Measurements from ENCODE around the gene FTCDNL1.

FTCDNL1 gene

DNA sequence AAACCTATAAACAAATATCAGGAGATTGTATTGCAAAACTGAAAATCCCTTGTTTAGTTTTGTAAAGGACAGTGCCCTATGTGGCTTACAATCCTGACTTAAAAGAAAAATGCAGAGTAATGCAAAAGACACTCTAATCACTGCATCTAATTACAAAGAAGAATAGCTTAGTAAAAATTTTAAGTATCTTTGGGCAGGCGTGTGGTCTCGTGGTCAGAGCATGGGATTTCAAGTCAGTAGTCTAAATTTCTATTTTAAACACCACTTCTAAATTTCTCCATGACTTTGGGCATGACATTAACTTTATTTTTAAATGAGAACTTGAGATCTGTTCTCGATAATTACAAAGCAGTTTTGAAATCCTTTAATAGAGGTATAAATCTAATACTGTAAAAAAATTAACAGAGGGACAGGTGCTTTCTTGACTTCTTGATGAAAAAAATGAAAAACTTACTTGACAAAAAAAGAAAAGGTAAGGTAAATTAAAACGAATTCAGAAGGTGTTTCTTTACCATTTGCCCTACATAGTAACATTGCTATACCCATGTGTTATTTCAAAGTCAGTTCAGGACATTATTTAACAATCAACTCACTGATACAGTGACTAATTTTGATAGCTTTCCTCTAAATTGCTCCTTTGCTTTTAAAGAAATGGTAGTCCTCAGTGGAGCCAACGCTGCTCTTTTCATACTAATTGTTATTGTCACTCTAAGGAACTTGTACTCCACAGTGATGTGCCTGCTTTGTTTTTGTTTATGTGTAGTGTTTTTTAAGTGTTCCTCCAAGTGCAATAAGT lies 17.6 kb upstream of the FTCDNL1 start:
- Histone ChIP-seq H3K9me3 (ENCODE audit: control insufficient read depth, insufficient read depth, low read length) (peaks cover under 1% of the 10 kb centered on the region; the same call in 1 of the 2 replicates), H3K27me3 (ENCODE audit: control insufficient read depth, insufficient read depth, low read length) (no peaks in the 10 kb centered on the region), H3K27ac (ENCODE audit: low read depth, low read length) (peak overlapping the region; percentile 91), H3K4me3 (ENCODE audit: low read depth, low read length) (peak overlapping the region; percentile 29), H3K9ac (ENCODE audit: low read depth, low read length) (peak overlapping the region; percentile 52), H3K36me3 (ENCODE audit: control insufficient read depth, insufficient read depth, low read length) (no peaks in the 10 kb centered on the region), H3K4me1 (ENCODE audit: control insufficient read depth, insufficient read depth, low read length) (peaks cover 40% of the 10 kb centered on the region)

DNA sequence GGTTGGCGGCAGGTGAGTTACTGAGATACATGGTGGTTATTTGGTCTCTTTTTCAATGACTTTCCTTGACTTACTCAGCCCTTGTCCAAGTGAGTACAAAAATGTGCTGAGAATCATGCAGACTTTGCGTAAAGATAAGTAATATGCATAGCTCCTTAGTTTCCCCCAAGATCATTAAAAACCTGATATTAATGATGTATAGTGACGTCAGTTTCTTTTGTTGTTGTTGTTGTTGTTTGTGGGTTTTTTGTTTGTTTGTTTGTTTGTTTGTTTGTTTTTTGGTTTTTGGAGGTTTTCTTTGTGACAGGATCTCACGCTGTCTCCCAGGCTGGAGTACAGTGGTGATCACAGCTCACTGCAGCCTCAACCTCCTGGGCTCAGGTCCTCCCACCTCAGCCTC lies 14.9 kb upstream of the FTCDNL1 start:
- Histone ChIP-seq H3K27ac (ENCODE audit: low read depth, low read length) (no peak overlapping the region), H3K36me3 (ENCODE audit: control insufficient read depth, insufficient read depth, low read length) (no peaks in the 10 kb centered on the region), H3K9ac (ENCODE audit: low read depth, low read length) (no peak overlapping the region), H3K9me3 (ENCODE audit: control insufficient read depth, insufficient read depth, low read length) (no peaks in the 10 kb centered on the region), H3K27me3 (ENCODE audit: control insufficient read depth, insufficient read depth, low read length) (no peaks in the 10 kb centered on the region), H3K4me1 (ENCODE audit: control insufficient read depth, insufficient read depth, low read length) (peaks cover 40% of the 10 kb centered on the region), H3K4me3 (ENCODE audit: low read depth, low read length) (no peak overlapping the region)

DNA sequence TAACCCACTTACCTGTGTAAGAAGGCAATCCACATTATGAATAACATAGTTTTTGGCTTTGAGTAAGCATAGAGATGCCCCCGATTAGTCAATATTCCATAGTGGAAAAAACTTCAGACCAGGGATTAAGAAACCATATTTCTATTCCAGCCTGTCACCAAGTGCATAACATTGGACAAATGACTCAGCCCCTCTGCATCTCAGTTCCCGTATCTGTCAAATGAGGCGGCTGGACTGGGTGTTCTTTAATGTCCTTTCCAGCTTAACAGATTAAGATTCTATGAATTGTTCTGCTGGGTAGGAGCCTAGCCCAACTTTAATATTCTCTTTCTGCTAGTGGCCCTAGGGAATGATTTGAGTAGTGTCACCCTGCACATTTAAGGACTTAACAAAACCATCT lies 11.8 kb upstream of the FTCDNL1 start:
- H3K4me1 ChIP-seq (ENCODE audit: control insufficient read depth, insufficient read depth, low read length): peaks cover 11% of the 10 kb centered on the region
- no peaks in the 10 kb centered on the region for H3K27me3 ChIP-seq (ENCODE audit: control insufficient read depth, insufficient read depth, low read length)
- no peaks in the 10 kb centered on the region for H3K36me3 ChIP-seq (ENCODE audit: control insufficient read depth, insufficient read depth, low read length)
- H3K4me3 ChIP-seq (ENCODE audit: low read depth, low read length): no peak overlapping the region
- no peak overlapping the region for H3K9ac ChIP-seq (ENCODE audit: low read depth, low read length)
- H3K27ac ChIP-seq (ENCODE audit: low read depth, low read length): no peak overlapping the region
- H3K9me3 ChIP-seq (ENCODE audit: control insufficient read depth, insufficient read depth, low read length): no peaks in the 10 kb centered on the region

DNA sequence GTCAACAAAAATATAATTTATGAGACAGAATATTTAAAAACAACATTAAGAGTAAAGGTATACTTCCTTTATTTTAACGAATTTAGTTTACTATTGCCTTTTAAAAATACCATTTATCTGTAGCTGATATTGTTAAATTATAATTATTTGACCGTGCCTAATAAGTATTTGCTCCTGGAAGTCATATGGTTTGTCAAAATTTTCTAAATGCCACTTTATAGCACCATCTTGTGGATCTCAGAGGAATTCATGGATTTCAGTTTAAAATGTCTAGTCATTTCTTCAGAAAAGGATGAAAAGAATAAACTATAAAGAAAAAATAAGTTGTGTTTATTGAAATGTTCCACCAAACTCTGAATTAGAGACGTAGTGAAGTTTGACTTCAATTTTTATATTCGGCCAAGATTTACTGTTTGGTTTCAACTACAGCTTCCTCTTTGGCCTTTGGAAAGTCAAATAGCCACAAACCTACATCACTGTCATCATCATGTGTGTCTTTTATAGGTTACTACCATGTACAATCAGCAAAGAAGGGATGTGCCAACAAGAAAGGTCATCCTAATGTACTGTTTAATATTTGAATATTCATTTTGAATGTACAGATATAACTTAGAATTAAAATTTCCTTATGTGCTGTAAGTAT lies 10.3 kb upstream of the FTCDNL1 start:
- H3K36me3 ChIP-seq (ENCODE audit: control insufficient read depth, insufficient read depth, low read length): no peaks in the 10 kb centered on the region
- no peak overlapping the region for H3K9ac ChIP-seq (ENCODE audit: low read depth, low read length)
- H3K27me3 ChIP-seq (ENCODE audit: control insufficient read depth, insufficient read depth, low read length): no peaks in the 10 kb centered on the region
- H3K4me3 ChIP-seq (ENCODE audit: low read depth, low read length): no peak overlapping the region
- H3K4me1 ChIP-seq (ENCODE audit: control insufficient read depth, insufficient read depth, low read length): peaks cover 3% of the 10 kb centered on the region
- no peaks in the 10 kb centered on the region for H3K9me3 ChIP-seq (ENCODE audit: control insufficient read depth, insufficient read depth, low read length)
- no peak overlapping the region for H3K27ac ChIP-seq (ENCODE audit: low read depth, low read length)

- Histone ChIP-seq H3K36me3 (ENCODE audit: control insufficient read depth, insufficient read depth, low read length) (no peaks in the 10 kb centered on the region), H3K27me3 (ENCODE audit: control insufficient read depth, insufficient read depth, low read length) (no peaks in the 10 kb centered on the region; the same call in 1 of the 2 replicates), H3K4me3 (ENCODE audit: low read depth, low read length) (no peak overlapping the region), H3K4me1 (ENCODE audit: control insufficient read depth, insufficient read depth, low read length) (peaks cover 18% of the 10 kb centered on the region), H3K9ac (ENCODE audit: low read depth, low read length) (no peak overlapping the region), H3K27ac (ENCODE audit: low read depth, low read length) (no peak overlapping the region), H3K9me3 (ENCODE audit: control insufficient read depth, insufficient read depth, low read length) (no peaks in the 10 kb centered on the region)
Observed at GRCh38 chr2:199855812-199856211, 4.8 kb upstream of the FTCDNL1 start.

DNA sequence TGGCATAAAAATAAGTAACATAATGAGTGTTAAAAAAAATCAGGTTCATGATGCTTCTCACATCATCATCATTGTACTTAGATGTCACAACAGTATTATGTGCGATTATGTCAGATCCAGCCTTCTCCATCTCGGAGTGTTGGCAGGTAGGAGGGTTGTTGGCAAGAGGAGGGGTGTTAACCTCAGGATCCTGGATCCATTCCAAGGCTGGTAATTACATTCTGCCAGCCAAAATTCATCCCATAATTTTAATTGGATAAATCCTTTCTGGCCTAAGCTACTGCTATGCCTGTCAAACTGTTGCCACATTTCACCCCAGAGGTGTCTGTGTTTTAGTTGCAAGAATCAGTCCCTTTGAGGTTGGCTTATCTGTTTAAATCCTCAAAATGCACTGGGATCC lies 891 bp upstream of the FTCDNL1 start:
- Histone ChIP-seq H3K27ac (ENCODE audit: low read depth, low read length) (no peak overlapping the region), H3K4me3 (ENCODE audit: low read depth, low read length) (no peak overlapping the region), H3K27me3 (ENCODE audit: control insufficient read depth, insufficient read depth, low read length) (peaks cover 8% of the 10 kb centered on the region; the same call in 1 of the 2 replicates), H3K36me3 (ENCODE audit: control insufficient read depth, insufficient read depth, low read length) (no peaks in the 10 kb centered on the region), H3K9me3 (ENCODE audit: control insufficient read depth, insufficient read depth, low read length) (no peaks in the 10 kb centered on the region), H3K4me1 (ENCODE audit: control insufficient read depth, insufficient read depth, low read length) (peaks cover 39% of the 10 kb centered on the region), H3K9ac (ENCODE audit: low read depth, low read length) (no peak overlapping the region)

- Histone ChIP-seq H3K4me1 (ENCODE audit: control insufficient read depth, insufficient read depth, low read length) (peaks cover 38% of the 10 kb centered on the region), H3K9ac (ENCODE audit: low read depth, low read length) (peak overlapping the region; percentile 5; the same call in 1 of the 2 replicates), H3K9me3 (ENCODE audit: control insufficient read depth, insufficient read depth, low read length) (no peaks in the 10 kb centered on the region), H3K27ac (ENCODE audit: low read depth, low read length) (no peak overlapping the region), H3K36me3 (ENCODE audit: control insufficient read depth, insufficient read depth, low read length) (no peaks in the 10 kb centered on the region), H3K27me3 (ENCODE audit: control insufficient read depth, insufficient read depth, low read length) (peaks cover 8% of the 10 kb centered on the region; the same call in 1 of the 2 replicates), H3K4me3 (ENCODE audit: low read depth, low read length) (peak overlapping the region; percentile 80)
Observed at GRCh38 chr2:199851501-199851810, 464 bp upstream of the FTCDNL1 start.

GRCh38 chr2:199850218-199850717 lies 724 bp downstream of the FTCDNL1 start:
- H3K27ac ChIP-seq (ENCODE audit: low read depth, low read length): no peak overlapping the region
- no peaks in the 10 kb centered on the region for H3K36me3 ChIP-seq (ENCODE audit: control insufficient read depth, insufficient read depth, low read length)
- H3K9me3 ChIP-seq (ENCODE audit: control insufficient read depth, insufficient read depth, low read length): no peaks in the 10 kb centered on the region
- H3K4me3 ChIP-seq (ENCODE audit: low read depth, low read length): peak overlapping the region; percentile 80
- peaks cover 26% of the 10 kb centered on the region; the same call in 1 of the 2 replicates for H3K4me1 ChIP-seq (ENCODE audit: control insufficient read depth, insufficient read depth, low read length)
- peaks cover 8% of the 10 kb centered on the region; the same call in 1 of the 2 replicates for H3K27me3 ChIP-seq (ENCODE audit: control insufficient read depth, insufficient read depth, low read length)
- no peak overlapping the region; the same call in 1 of the 2 replicates for H3K9ac ChIP-seq (ENCODE audit: low read depth, low read length)

GRCh38 chr2:199848389-199849130 lies 2.4 kb downstream of the FTCDNL1 start:
- no peak overlapping the region for H3K27ac ChIP-seq (ENCODE audit: low read depth, low read length)
- no peak overlapping the region for H3K9ac ChIP-seq (ENCODE audit: low read depth, low read length)
- H3K4me1 ChIP-seq (ENCODE audit: control insufficient read depth, insufficient read depth, low read length): peaks cover 34% of the 10 kb centered on the region
- H3K9me3 ChIP-seq (ENCODE audit: control insufficient read depth, insufficient read depth, low read length): no peaks in the 10 kb centered on the region
- H3K36me3 ChIP-seq (ENCODE audit: control insufficient read depth, insufficient read depth, low read length): no peaks in the 10 kb centered on the region
- peaks cover 8% of the 10 kb centered on the region; the same call in 1 of the 2 replicates for H3K27me3 ChIP-seq (ENCODE audit: control insufficient read depth, insufficient read depth, low read length)
- no peak overlapping the region for H3K4me3 ChIP-seq (ENCODE audit: low read depth, low read length)

GRCh38 chr2:199847181-199847864 lies 3.7 kb downstream of the FTCDNL1 start:
- Histone ChIP-seq H3K4me3 (ENCODE audit: low read depth, low read length) (no peak overlapping the region), H3K9me3 (ENCODE audit: control insufficient read depth, insufficient read depth, low read length) (no peaks in the 10 kb centered on the region), H3K4me1 (ENCODE audit: control insufficient read depth, insufficient read depth, low read length) (peaks cover 43% of the 10 kb centered on the region), H3K36me3 (ENCODE audit: control insufficient read depth, insufficient read depth, low read length) (no peaks in the 10 kb centered on the region), H3K27me3 (ENCODE audit: control insufficient read depth, insufficient read depth, low read length) (peaks cover 8% of the 10 kb centered on the region; the same call in 1 of the 2 replicates), H3K9ac (ENCODE audit: low read depth, low read length) (no peak overlapping the region), H3K27ac (ENCODE audit: low read depth, low read length) (no peak overlapping the region)

Data from HUES48 (cell line).